GM18508 (cell line): ENCODE data around the gene ERC2.
"Not testable (repeated sequence)": the region's sequence is repeated elsewhere in the genome, so short reads cannot be mapped to it uniquely, and the experiment has no call there.

Experiments
- ATAC-seq: cut with Tn5 transposase; IDR thresholded peaks from one replicate; pipeline ENCODE4 v1.9.1; 2021; ENCODE audit warnings: moderate number of reproducible peaks; ENCODE audit not compliant: insufficient read depth, unreplicated experiment

ERC2 gene

DNA sequence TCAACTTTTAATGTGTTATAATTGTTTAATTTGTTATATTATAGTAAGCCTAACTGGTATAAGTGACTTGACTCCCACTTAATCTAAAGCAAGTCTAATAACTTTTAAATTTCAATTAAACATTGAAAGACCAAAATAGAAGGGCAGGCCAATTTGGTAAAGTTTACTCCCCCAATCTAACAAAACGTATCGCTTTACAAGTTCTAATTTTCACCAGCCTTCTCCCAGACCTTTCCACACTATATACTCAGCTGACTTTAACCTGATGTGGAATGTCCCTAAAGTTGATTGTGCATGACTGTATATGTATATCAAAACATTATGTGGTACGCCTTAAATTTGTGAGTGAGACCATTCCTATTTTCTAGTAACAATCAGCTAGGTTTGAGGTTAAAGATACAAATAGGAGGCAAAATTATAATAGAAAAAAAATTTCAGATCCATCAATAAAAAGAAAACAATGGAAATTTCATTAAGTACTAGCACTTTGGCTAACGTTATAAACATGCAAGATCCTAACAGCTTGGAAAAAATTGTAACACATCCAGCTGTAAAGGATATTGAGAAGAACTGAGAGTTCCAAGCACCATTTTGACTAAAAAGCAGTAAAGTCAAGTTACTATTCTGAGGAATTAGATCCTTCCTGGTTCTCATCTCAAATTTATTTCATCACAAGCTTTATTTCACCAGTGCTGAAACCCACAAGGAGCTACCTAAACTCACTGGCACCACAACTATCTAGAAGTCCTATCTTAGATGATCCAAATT, 199.5 kb downstream of the ERC2 start:
- no peak for ATAC-seq

DNA sequence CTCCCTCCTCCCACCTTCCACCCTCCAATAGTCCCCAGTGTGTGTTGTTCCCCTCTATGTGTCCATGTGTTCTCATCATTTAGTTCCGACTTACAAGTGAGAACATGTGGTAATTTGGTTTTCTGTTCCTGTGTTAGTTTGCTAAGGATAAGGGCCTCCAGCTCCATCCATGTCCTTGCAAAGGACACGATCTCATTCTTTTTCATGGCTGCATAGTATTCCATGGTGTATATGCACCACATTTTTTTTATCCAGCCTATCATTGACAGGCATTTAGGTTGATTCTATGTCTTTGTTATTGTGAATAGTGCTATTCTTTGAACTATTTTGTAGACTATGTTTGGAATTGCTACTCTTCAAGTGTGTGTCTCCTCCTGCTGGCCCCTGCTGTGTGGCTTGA, 206.4 kb downstream of the ERC2 start:
- not testable (repeated sequence) for ATAC-seq

DNA sequence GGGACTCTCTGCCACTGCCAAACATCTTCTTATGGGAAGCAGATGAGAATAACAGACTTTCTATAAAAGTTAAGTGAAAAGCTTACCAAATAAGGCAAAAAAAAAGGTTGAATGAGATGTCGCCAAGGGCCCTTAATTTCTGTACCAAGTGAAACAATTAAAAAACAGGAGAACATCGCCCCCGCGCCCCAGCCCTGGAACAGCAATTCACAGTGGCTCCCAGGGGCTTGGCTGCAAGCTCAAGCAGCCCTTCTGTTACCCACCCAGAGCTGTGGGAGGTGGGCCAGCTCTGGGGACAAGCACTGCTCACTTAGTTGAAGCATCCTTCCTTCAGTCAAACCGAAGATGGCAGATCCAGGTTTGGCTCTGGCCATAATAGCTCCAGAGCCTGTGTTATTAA, 208.0 kb downstream of the ERC2 start:
- ATAC-seq = no peak

DNA sequence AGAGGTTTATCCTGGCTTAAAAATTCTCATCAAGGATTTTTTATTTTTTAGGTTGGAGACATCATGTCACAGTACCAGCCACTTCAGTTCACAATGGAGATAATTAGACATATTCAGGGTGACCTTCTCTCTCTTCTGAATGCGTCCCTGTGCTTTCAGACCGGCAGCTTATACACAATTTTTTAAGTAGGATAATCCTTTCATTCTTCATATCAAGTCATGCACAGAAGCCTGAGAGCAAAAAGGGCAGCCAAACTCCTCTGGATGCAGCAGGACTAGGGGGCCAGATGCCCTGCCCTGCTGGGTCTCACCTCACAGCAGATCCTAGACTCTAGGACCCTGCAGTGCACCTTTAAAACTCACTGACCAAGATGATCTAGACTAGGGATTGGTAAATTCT, 210.4 kb downstream of the ERC2 start:
- ATAC-seq = no peak

DNA sequence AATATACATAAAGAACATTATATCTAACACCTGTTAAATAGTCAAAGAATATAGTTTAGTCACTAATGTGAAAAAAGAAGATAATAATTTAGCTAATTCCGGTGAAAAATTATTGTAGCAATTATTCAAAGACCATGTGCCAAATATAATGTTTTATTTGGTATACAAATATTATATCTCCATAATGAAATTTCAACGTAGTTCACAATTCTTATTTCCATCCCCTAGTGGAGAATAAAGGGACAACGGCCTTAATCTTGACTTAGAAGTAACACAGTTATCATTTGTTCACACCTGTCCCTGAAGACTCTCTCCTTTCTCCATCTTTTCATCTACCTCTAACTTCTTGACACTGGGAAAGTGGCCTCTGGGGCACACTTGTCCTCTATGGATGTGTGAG, 213.4 kb downstream of the ERC2 start:
- ATAC-seq = no peak

DNA sequence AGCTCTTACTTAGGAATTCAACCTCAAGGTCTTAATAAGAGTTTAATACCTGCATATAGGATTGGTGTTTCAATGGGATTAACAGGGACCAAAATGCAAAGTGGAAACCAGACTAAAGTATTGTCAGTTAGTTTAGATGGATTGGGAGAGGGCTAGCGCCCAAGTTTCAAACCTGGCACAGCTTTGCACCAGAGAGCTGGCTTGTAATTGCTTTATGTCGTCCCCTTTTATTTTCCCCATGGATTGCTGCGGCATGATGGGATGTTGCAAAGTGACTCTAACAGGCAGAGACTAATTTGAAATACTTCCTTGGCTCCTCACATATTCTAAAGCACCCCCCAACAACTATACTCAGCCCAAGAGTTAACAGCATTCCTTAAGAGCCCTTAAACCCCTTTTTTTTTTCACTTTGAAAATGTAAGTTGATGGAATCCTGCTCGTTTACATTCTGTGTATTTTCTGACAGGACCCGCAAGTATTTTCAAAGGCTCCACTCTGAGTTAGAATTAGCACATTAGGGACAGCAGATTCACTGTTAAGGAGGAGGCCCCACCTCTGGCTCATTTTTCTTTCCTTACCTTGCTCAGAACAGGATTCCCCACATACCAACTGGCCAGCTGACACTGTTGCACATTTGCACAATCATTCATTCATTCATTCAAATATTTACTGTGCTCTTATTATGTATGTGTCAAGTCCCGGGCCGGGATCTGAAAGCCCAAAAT, 214.2 kb downstream of the ERC2 start:
- ATAC-seq = no peak

DNA sequence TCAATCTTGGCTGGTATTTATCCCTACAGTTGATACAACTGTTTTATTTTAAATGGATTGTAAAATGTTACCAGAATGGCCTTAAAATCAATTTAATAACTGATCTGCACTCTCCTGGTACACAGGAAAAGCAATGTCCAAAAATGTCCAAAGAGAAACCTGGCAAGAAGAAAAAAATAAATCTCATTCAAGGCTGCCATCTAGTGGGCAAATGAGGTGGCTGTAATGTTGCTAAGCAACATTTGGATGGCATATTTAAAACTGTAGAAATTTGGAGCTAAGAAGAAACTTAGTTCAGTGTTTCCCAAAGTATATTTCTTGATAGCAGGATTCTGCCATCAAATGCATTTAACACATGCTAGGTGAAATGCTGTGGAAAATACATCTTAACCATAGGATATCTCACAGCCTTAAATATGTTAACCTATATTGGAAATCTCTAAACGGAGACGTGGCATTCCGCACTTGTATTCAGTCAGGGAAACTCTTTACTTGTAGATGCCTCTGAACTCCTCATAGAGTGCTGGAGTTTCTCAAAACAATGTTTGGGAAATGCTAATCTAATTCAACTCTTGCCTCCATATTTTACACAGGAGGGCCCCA, 216.8 kb downstream of the ERC2 start:
- ATAC-seq = no peak

DNA sequence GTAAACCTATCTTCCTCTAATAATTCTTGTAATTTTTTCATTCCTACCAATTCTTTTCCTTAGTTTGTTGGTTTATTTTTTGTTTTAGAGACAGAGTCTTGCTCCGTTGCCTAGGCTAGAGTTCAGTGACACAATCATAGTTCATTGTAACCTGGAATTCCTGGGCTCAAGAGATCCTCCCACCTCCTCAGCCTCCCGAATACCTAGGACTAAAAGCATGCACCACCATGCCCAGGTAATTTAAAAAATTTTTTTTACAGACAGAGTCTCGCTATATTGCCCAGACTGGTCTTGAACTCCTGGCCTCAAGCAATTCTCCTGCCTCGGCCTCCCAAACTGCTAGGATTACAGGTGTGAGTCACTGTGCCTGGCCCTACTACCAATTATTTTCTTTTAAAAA, 220.2 kb downstream of the ERC2 start:
- ATAC-seq = no peak

DNA sequence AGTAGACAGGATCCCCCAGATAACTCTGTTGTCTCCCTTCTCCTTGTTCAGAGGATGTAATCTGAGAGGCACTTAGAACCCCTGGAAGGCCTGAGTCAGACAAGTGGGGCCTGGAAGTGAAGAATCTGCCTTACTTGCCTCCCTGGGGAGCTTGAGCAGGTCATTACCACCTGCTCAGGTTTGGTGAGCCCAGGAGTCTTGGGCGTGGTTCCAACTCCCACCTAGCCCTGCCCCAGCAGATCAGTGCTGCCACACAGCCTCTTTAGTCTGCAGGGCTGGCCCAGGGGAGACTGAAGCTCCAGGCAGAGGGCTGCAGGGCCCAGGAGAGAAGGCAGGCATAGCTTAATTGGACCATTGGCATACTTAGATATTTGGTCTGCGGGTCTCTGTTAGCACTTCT, 230.0 kb downstream of the ERC2 start:
- no peak for ATAC-seq

DNA sequence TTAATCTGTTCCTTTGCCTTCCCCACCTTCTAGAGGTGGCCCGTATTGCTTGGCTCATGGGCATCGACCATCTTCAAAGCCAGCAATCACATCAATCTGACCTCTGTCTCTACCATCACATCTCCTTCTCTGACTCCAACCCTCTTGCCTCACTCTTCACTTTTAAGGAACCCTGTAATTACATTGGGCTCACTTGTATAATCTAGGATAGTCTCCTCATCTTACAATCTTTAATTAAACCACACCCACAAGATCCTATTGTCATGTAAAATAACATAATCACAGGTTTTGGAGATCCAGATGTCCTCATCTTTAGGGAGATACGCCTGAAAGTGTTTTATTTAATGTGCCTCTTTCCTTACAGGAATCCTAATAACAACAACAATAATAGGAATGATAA, 234.5 kb downstream of the ERC2 start:
- ATAC-seq = no peak

DNA sequence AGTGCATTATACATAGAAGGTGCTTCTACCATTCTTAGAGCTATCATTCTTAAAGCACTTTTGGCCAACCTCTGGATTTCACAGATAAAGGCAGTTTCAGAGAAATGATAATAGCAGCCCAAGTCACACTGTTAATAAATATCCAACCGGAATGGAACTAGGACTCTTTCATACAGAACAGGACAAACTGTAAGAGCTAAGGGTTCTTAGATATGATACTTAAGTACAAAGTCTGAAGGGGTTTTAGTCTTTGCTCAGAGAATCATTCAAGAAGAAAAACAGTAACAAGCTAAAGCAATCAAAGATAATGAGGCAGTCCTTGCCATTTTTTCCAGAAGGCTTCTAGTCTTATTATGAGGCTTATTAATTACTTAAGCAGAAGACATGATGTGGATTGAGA, 239.0 kb downstream of the ERC2 start:
- ATAC-seq = no peak

DNA sequence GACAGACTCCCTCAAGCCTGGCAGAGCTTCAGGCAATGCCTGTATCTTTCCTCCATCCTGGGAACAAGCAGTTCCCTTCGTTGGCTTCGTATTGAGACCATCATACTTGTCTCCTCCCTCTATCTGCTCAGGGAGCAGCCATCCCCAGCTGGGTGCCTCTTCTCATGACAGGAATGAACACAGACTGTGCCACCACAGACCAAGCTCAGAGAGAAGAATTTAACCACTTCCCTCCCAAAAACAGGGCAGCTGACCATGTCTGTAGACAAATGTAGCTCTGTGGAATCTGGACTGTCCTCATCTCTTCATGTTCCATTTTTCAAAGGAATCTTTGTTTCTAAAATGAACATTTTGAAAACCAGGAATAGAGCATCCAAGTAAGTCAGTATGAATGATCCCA, 245.4 kb downstream of the ERC2 start:
- no peak for ATAC-seq

DNA sequence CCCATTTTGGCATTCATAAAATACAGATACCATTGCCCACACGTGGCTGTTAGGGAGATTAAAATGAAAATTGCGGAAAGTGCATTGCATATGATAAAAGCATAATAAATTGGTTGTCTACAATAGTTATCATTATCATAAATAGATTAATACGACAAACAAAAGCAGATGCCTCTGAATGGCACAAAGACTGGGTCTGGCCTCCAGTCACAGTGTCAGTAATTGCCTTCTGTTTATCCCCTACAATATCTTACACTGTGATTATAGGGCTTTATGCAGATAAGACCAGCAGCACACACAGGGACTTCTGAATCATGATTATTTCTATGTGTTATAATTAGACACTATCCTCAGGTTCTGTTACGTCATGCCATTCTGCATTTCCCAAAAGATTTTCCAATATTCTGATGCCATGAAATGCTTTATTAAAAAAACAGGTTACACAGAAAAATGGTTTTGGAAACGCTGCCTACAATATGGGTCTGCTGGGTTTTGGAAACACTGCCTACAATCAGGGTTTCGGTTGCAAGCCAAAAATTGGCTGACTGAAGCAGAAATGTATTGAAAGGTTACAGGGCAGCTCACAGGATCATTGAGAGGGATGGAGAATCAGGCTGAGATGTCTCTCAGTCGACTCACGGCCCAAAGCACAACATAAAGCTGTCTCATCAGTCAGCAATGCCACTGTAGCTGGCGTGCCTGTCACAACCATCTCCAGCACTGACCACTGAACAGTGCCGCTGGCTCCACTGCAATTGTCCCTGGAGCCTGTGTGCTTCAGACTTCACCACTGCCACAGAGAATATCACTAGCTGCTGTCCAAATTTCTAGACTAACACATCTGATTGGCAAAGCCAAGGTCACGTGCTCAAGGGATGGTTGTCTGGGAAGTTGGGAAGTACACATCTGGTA, 248.1 kb downstream of the ERC2 start:
- ATAC-seq = no peak

DNA sequence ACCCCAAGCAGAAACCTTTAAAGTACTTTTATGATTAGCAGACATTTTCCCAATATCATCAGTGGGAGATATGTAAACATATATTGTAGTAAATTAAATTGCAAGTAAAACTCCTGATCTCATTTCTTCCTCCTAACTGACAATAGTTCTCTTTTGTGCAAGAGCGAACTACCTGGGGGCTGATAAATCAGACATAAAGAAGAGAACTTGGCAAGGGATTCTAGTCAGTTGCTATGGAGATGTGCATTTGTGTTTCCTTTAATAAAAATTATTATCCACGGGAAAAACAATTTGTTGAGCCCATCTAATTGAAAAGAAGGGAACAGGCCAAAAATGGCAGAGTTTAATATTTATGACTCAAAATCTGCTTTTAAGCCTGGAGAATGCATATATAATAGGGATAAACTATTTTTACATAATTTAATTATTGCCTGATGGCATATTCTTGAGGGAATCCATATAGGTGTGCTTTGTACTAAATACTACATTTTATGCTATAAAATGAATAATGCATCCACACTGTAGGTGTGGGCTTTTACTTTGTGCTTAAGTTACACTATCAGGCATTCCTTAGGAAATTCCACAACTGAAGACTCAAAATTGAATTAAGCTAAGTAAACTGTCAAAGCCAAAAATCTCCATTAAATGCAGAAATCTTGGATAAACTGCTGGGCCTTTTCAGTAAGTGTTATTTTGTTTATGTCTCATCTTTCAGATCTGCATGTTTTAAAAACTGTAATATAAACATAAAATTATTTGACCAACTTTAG, 258.1 kb downstream of the ERC2 start:
- ATAC-seq = no peak

DNA sequence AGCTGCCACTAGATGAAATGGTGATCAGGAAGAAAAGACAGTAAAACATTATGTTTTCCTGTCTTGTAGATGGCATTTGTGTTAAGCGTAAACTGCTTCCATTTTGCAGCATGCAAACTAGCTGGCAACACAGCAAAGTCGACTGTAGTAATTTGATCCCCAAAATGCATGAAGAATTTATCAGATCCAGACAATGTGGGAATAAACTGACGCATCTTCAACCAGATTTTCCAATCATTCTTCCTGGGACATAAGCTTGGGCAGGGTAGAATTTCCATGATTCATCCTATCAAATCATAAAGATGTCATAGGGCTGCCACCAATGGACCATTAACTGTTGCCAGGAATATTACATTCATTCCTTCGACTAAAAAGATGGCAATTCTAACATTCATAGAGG, 260.3 kb downstream of the ERC2 start:
- ATAC-seq = no peak

DNA sequence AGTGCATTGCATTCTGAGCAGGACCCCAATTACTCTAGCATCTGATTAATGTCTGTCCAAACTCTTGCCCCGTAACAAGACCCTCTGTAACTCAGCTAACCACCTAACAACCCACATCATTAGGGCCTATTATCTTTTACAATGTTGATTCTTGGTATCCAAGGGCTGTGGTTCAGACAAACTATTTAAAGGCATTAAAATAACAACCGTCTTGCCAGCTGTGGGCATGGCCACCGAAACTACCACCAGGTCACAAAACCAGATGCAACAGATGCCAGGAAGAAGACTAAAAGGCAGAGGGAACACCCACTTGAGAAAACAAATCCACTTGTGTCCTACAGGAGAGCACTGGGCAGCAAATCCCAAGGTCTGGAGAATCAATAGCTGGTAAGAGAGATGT, 262.9 kb downstream of the ERC2 start:
- ATAC-seq = no peak

DNA sequence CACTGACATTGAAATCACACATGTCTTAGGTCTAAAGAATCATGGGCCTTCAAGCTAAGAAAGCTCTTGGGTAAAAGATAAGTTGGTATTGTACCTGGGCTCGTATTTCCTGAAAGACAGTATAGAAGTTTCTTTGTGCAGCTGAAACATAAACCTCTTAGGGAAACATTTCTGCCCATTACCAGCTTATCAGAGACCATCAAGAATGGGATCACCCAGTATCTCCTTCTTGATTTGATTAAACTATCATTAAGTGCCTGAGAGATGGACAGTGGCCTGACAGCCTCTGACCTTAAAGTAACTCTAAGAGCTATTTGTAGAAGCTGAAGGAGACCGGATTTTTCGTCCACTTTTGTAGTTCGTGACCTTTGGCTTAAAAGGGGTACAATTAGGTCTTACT, 265.3 kb downstream of the ERC2 start:
- no peak for ATAC-seq

DNA sequence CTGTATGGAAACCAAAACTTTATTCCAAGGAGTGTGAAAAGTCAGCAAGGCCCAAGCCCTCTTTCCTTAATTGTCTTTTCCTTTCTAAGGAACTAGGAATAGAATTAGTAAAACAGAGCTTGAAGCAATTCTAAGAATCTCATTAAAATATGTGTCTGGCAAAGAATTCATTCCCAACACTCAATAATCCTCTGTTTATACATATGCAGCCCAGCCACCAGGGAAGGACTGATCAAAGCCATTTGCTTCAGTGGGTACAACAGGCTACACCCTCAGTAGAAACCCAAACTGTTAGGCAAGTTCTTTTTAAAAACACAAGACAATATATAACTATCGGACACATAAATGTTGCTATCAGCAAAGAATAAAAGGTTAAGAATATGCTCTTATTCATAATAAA, 266.9 kb downstream of the ERC2 start:
- no peak for ATAC-seq

DNA sequence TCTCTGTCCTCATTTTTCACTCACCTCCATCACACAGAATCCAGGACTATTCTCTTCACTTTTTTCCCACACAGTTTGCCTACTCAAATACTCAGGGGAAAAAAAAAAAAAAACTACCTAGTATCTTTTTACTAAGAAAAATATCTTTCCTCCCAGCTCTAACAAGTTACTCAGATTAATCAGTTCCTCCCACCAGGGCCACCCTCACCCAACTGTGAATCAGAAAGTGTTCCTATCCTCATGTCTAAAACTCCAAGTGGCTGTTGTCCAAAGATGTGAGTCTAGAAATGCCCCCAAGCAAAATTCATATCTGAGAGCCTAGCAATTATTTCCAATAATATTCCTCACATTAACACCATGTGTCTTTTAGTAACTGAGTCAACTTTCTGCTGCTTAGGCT, 268.0 kb downstream of the ERC2 start:
- no peak for ATAC-seq

DNA sequence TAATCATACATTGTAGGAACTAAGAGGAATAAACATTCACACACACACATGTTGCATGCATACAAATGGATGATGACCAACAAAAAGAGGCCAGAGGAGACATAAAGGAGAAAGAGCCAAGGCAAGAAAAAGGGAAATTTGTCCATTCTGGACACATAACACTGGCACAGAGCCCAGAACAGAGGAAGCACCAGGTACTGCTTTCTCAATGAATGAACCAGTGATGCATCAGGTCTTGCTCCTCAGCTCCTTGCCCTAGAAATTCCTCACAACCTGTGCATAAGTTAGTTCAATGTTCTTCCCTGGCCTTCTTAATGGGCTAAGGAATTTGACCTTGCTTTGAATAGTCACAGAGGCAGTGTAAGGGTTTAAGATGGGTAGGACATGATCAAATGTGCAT, 270.3 kb downstream of the ERC2 start:
- no peak for ATAC-seq
